H9 (cell line): Measurements from ENCODE around the gene TMEM269. TPM values are rescaled to one million over a fixed set of nuclear protein-coding genes. Genes with fewer than 3 reads are reported as not detected.

ENCODE experiments used
- DNase-seq: peaks from one replicate; pipeline ENCODE4 v3.0.0-alpha.2; 2017
- H2AFZ ChIP-seq: one replicate; pipeline ENCODE4 v1.6.1; 2013; ENCODE audit warnings: mild to moderate bottlenecking, low read length, control low read depth, moderate library complexity
- H2AK5ac ChIP-seq: 2 replicates; pipeline ENCODE4 v1.6.1; 2013; ENCODE audit warnings: low read length, control low read depth, mixed read lengths; ENCODE audit not compliant: insufficient read length
- H2BK120ac ChIP-seq: one replicate; pipeline ENCODE4 v1.6.1; 2013; ENCODE audit warnings: low read depth, mild to moderate bottlenecking, low read length, control low read depth, inconsistent platforms; ENCODE audit not compliant: poor library complexity, severe bottlenecking
- H2BK12ac ChIP-seq: 2 replicates; pipeline ENCODE4 v1.6.1; 2013; ENCODE audit warnings: low read length, control low read depth, mixed read lengths, low read depth; ENCODE audit not compliant: insufficient read length
- H2BK15ac ChIP-seq: 2 replicates; pipeline ENCODE4 v1.6.1; 2013; ENCODE audit warnings: low read depth, low read length, control low read depth
- H2BK20ac ChIP-seq: one replicate; pipeline ENCODE4 v1.6.1; 2013; ENCODE audit warnings: low read depth, mild to moderate bottlenecking, low read length, control low read depth, inconsistent platforms; ENCODE audit not compliant: poor library complexity, severe bottlenecking
- H2BK5ac ChIP-seq: 2 replicates; pipeline ENCODE4 v1.6.1; 2013; ENCODE audit warnings: low read length, control low read depth, mixed read lengths; ENCODE audit not compliant: insufficient read length
- H3K14ac ChIP-seq: 2 replicates; pipeline ENCODE4 v1.6.1; 2013; ENCODE audit warnings: low read length, control low read depth; ENCODE audit not compliant: insufficient read depth
- H3K18ac ChIP-seq: 2 replicates; pipeline ENCODE4 v1.6.1; 2013; ENCODE audit warnings: low read depth, mild to moderate bottlenecking, mixed read lengths, low read length, control low read depth; ENCODE audit not compliant: insufficient read length
- H3K23ac ChIP-seq: 2 replicates; pipeline ENCODE4 v1.6.1; 2013; ENCODE audit warnings: low read length, control low read depth, mixed read lengths, low read depth; ENCODE audit not compliant: insufficient read length
- H3K23me2 ChIP-seq: 2 replicates; pipeline ENCODE4 v1.6.1; 2013; ENCODE audit warnings: low read depth, mild to moderate bottlenecking, mixed read lengths, low read length, control low read depth; ENCODE audit not compliant: insufficient read length, poor library complexity, severe bottlenecking
- H3K27ac ChIP-seq: 2 replicates; pipeline ENCODE4 v1.5.1; 2013; ENCODE audit warnings: low read length, control low read depth, mixed read lengths, low read depth; ENCODE audit not compliant: insufficient read length
- H3K27me3 ChIP-seq: 2 replicates; pipeline ENCODE4 v1.6.1; 2013; ENCODE audit warnings: low read length, control low read depth, inconsistent platforms; ENCODE audit not compliant: insufficient read depth
- H3K4ac ChIP-seq: 2 replicates; pipeline ENCODE4 v1.6.1; 2013; ENCODE audit warnings: low read depth, mild to moderate bottlenecking, control low read depth, inconsistent platforms, low read length, moderate library complexity
- H3K4me1 ChIP-seq: 2 replicates; pipeline ENCODE4 v1.6.1; 2013; ENCODE audit warnings: low read length, control low read depth, inconsistent platforms; ENCODE audit not compliant: insufficient read depth
- H3K4me2 ChIP-seq: 2 replicates; pipeline ENCODE4 v1.6.1; 2013; ENCODE audit warnings: low read length, control low read depth, mixed read lengths; ENCODE audit not compliant: insufficient read length, insufficient read depth
- H3K56ac ChIP-seq: 2 replicates; pipeline ENCODE4 v1.6.1; 2013; ENCODE audit warnings: low read depth, mild to moderate bottlenecking, mixed read lengths, low read length, control low read depth; ENCODE audit not compliant: insufficient read length
- H3K79me1 ChIP-seq: 2 replicates; pipeline ENCODE4 v1.6.1; 2013; ENCODE audit warnings: low read depth, mild to moderate bottlenecking, moderate library complexity, low read length, control low read depth, inconsistent platforms; ENCODE audit not compliant: insufficient read depth, poor library complexity, severe bottlenecking
- H3K79me2 ChIP-seq: 2 replicates; pipeline ENCODE4 v1.6.1; 2013; ENCODE audit warnings: low read length, control low read depth, inconsistent platforms; ENCODE audit not compliant: insufficient read depth
- H3K9ac ChIP-seq: 2 replicates; pipeline ENCODE4 v1.6.1; 2013; ENCODE audit warnings: low read length, control low read depth, mixed read lengths; ENCODE audit not compliant: insufficient read length; ENCODE audit errors: extremely low read depth
- H3K9me3 ChIP-seq: one replicate; pipeline ENCODE4 v1.6.1; 2013; ENCODE audit warnings: low read depth, low read length, inconsistent platforms; ENCODE audit not compliant: control insufficient read depth
- H3T11ph ChIP-seq: one replicate; pipeline ENCODE4 v1.6.1; 2013; ENCODE audit warnings: mild to moderate bottlenecking, low read length, control low read depth, inconsistent platforms
- H4K20me1 ChIP-seq: one replicate; pipeline ENCODE4 v1.6.1; 2013; ENCODE audit not compliant: control insufficient read depth, insufficient read length, insufficient read depth
- H4K5ac ChIP-seq: 2 replicates; pipeline ENCODE4 v1.6.1; 2013; ENCODE audit warnings: low read depth, mild to moderate bottlenecking, mixed read lengths, low read length, control low read depth; ENCODE audit not compliant: insufficient read length
- H4K8ac ChIP-seq: replicated peaks from 2 replicates; pipeline ENCODE4 v1.6.1; 2013; ENCODE audit warnings: low read length, control low read depth, mixed read lengths, low read depth; ENCODE audit not compliant: insufficient read length
- H4K91ac ChIP-seq: 2 replicates; pipeline ENCODE4 v1.6.1; 2013; ENCODE audit warnings: low read depth, mild to moderate bottlenecking, moderate library complexity, mixed read lengths, low read length, control low read depth; ENCODE audit not compliant: insufficient read length
- H3K27ac Mint-ChIP-seq, 3 experiments: 2 replicates in 2 of 3; 3 replicates in 1 of 3; pipeline ENCODE4 v1.8.0; 2020 to 2021; ENCODE audit warnings: mixed read lengths in 3 of 3, mild to moderate bottlenecking in 1 of 3, moderate library complexity in 1 of 3
- H3K27me3 Mint-ChIP-seq: 2 replicates; pipeline ENCODE4 v1.8.0; 2021; ENCODE audit warnings: low read depth, mild to moderate bottlenecking, moderate library complexity, mixed read lengths
- H3K36me3 Mint-ChIP-seq, 3 experiments: 2 replicates in 2 of 3; 3 replicates in 1 of 3; pipeline ENCODE4 v1.8.0; 2020 to 2021; ENCODE audit warnings: low read depth in 3 of 3, mixed read lengths in 3 of 3; ENCODE audit not compliant: insufficient read depth in 1 of 3
- H3K4me1 Mint-ChIP-seq, 2 experiments: 2 replicates each; pipeline ENCODE4 v1.8.0; 2020; ENCODE audit warnings: mixed read lengths in 2 of 2
- H3K4me3 Mint-ChIP-seq, 2 experiments: 2 replicates in 1 of 2; 3 replicates in 1 of 2; pipeline ENCODE4 v1.8.0; 2020 to 2021; ENCODE audit warnings: mild to moderate bottlenecking in 2 of 2, mixed read lengths in 2 of 2, moderate library complexity in 1 of 2
- H3K9me3 Mint-ChIP-seq, 2 experiments: 2 replicates in 1 of 2; 3 replicates in 1 of 2; pipeline ENCODE4 v1.8.0; 2020; ENCODE audit warnings: mild to moderate bottlenecking in 2 of 2, mixed read lengths in 2 of 2, moderate library complexity in 1 of 2
- CTCF ChIP-seq: fragments of 200-600 bp; sonication (generic); conservative IDR thresholded peaks from 3 replicates; pipeline ENCODE4 v1.8.0; 2021; ENCODE audit warnings: antibody characterized with exemption, mild to moderate bottlenecking
- WGBS: extraction: QIAGEN DNeasy Blood & Tissue Kit; methylation state at CpG from one replicate; pipeline ENCODE4 v1.1.7; 2013; ENCODE audit warnings: missing lambda C conversion rate, low lambda C conversion rate, mixed read lengths; ENCODE audit not compliant: insufficient read length; ENCODE audit errors: extremely low coverage; 5-methylcytosine and 5-hydroxymethylcytosine counted together
- total RNA-seq: library from RNA; stranded (reverse); gene quantifications from 2 replicates; pipeline ENCODE4 v1.2.1, GENCODE V29; 2021

TMEM269 gene
- total RNA-seq, 1 experiment from 2014 or later = 0.17 TPM

DNA sequence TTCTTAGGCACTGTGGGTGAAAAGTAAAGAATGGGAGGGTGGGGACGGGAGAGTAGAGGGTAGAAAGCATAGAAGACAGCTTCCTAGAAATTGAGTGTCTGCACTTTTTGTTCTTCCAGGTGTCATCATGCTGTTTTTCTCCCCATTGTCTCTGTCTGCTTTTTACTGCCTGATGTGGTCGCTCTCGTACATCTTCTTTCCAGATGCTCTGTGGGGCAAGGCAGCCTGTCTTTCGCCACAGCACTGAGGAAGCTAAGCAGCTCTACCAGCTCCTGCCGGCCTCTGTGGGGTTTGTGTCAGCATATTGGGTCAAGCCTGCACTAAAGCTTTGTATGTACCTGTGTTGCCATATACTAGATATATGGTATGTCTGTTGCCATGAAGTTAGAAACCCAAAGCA is 13.2 kb downstream of the TMEM269 start:
- Histone ChIP-seq H3K4me2 (no peak overlapping the region), H3K79me2 (no peaks in the 10 kb centered on the region), H3K23ac (no peak overlapping the region), H4K8ac (no peak overlapping the region), H4K5ac (no peak overlapping the region), H3K27me3 (no peaks in the 10 kb centered on the region), H3K9me3 (no peaks in the 10 kb centered on the region), H3K27ac (no peak overlapping the region), H3T11ph (no peak overlapping the region), H2BK5ac (no peak overlapping the region), H3K79me1 (no peaks in the 10 kb centered on the region), H2BK120ac (no peak overlapping the region), H3K9ac (no peak overlapping the region), H4K20me1 (no peaks in the 10 kb centered on the region), H3K56ac (no peak overlapping the region), H3K4ac (no peak overlapping the region), H3K23me2 (no peaks in the 10 kb centered on the region), H2BK15ac (no peak overlapping the region), H4K91ac (no peak overlapping the region), H2AFZ (no peak overlapping the region), H3K4me1 (no peaks in the 10 kb centered on the region), H3K14ac (no peak overlapping the region), H2AK5ac (no peak overlapping the region), H2BK20ac (no peak overlapping the region), H3K18ac (no peak overlapping the region), H2BK12ac (no peak overlapping the region)
- Mint-ChIP-seq H3K27ac (no peak overlapping the region), H3K27me3 (no peaks in the 10 kb centered on the region; the same call in 1 of the 2 replicates), H3K36me3 (no peaks in the 10 kb centered on the region), H3K4me1 (no peaks in the 10 kb centered on the region), H3K4me3 (no peak overlapping the region), H3K9me3 (no peaks in the 10 kb centered on the region; a peak in 1 of 5 replicates)
- no CpG with 5 or more reads among the region's 5 CpGs for WGBS
- no peak for DNase-seq
- TF ChIP-seq CTCF = no peak
